HPDE6-E6E7 (cell line): ENCODE data around the gene PTGDS.
A peak's percentile ranks its signal among the peaks of the same experiment; 100 is the strongest.

Experiments used
- DNase-seq: peaks from one replicate; pipeline ENCODE4 v3.0.0; 2011; ENCODE audit warnings: missing footprints; ENCODE audit errors: extremely low spot score

The PTGDS gene

GRCh38 chr9:136945333-136946227 lies 31.7 kb upstream of the PTGDS start:
- no peak for DNase-seq

- no peak for DNase-seq
Observed at GRCh38 chr9:136946228-136947027, 30.9 kb upstream of the PTGDS start.

GRCh38 chr9:136947028-136947891 lies 30.0 kb upstream of the PTGDS start:
- DNase-seq = no peak

- no peak for DNase-seq
Observed at GRCh38 chr9:136947955-136948510, 29.3 kb upstream of the PTGDS start.

GRCh38 chr9:136949239-136949816 lies 28.0 kb upstream of the PTGDS start:
- DNase-seq = no peak

- peak; percentile 99 for DNase-seq
Observed at GRCh38 chr9:136949817-136950655, 27.3 kb upstream of the PTGDS start.

GRCh38 chr9:136950656-136951276 lies 26.5 kb upstream of the PTGDS start:
- DNase-seq = no peak

GRCh38 chr9:136951541-136952320 lies 25.6 kb upstream of the PTGDS start, which contains the start of gene LCN12:
Gene LCN12 (plus strand): TSS chr9:136952273. CDS start chr9:136952328, 55 bp downstream.
- no peak for DNase-seq

- DNase-seq = no peak
Observed at GRCh38 chr9:136952321-136952850, 24.9 kb upstream of the PTGDS start.

- DNase-seq = no peak
Observed at GRCh38 chr9:136952876-136953770, 24.2 kb upstream of the PTGDS start.

- DNase-seq = no peak
Observed at GRCh38 chr9:136953771-136954269, 23.5 kb upstream of the PTGDS start.

GRCh38 chr9:136954270-136955083 lies 22.8 kb upstream of the PTGDS start:
- no peak for DNase-seq

GRCh38 chr9:136955202-136955942 lies 21.9 kb upstream of the PTGDS start:
- no peak for DNase-seq

GRCh38 chr9:136955943-136956335 lies 21.4 kb upstream of the PTGDS start:
- no peak for DNase-seq

- no peak for DNase-seq
Observed at GRCh38 chr9:136956604-136957003, 20.7 kb upstream of the PTGDS start.

GRCh38 chr9:136957461-136957860 lies 19.8 kb upstream of the PTGDS start:
- no peak for DNase-seq
